GM12878 (cell line): Measurements from ENCODE around the gene LEP. TPM values are rescaled to one million over a fixed set of nuclear protein-coding genes. Genes with fewer than 3 reads are reported as not detected.

Source experiments
- ATAC-seq: fragments of 200-7000 bp; cut with Tn5 transposase; 3 replicates; pipeline ENCODE4 v1.9.1; 2020; ENCODE audit warnings: mild to moderate bottlenecking, moderate library complexity
- BruUV-seq: library from RNA; stranded (reverse); fragments of 400-500 nt; replicated peaks from 2 replicates; lab custom pipeline; 2021; lab: Mats Ljungman, UMichigan
- CTCF ChIA-PET: fragments of 300-600 bp; sonication (Branson Sonifier 250); formaldehyde crosslinking; extraction: SDS; loops from one replicate; lab custom pipeline; 2021; ENCODE audit warnings: inconsistent platforms; lab: Yijun Ruan, JAX
- POLR2A ChIA-PET: fragments of 350-600 bp; formaldehyde crosslinking; extraction: SDS; loops from one replicate; lab custom pipeline; 2021; ENCODE audit warnings: inconsistent platforms; lab: Charles Lee
- RAD21 ChIA-PET: fragments of 300-600 bp; sonication (Branson Sonifier 250); formaldehyde crosslinking; loops from one replicate; lab custom pipeline; 2023; ENCODE audit warnings: antibody characterized with exemption; ENCODE audit not compliant: unreplicated experiment; lab: Charles Lee
- SMC1A ChIA-PET: fragments of 300-600 bp; sonication (Branson Sonifier 250); formaldehyde crosslinking; loops from one replicate; lab custom pipeline; 2023; ENCODE audit not compliant: unreplicated experiment, uncharacterized antibody; lab: Charles Lee
- DNase-seq: peaks from one replicate; pipeline ENCODE4 v3.0.0-alpha.2; 2011; ENCODE audit warnings: low read depth, low spot score
- FAIRE-seq: peaks from 3 replicates; lab custom pipeline; 2011; peaks lifted over from hg19 to GRCh38; lab: Jason Lieb, UNC
- H2AFZ ChIP-seq: 2 replicates; pipeline ENCODE4 v1.6.0; 2011; ENCODE audit warnings: low read depth, low read length, control low read depth; ENCODE audit not compliant: control insufficient read depth
- H3K27ac ChIP-seq: 2 replicates; pipeline ENCODE4 v1.5.1; 2011; ENCODE audit warnings: control low read depth; ENCODE audit not compliant: control insufficient read depth, insufficient read depth
- H3K27me3 ChIP-seq, 2 experiments: replicated peaks in 1 of 2; 2 replicates each; pipeline versions ENCODE4 v1.6.0 to v1.6.1; 2011; ENCODE audit warnings: low read length in 1 of 2; ENCODE audit not compliant: control insufficient read depth in 2 of 2, insufficient read depth in 2 of 2
- H3K36me3 ChIP-seq, 2 experiments: 2 replicates each; pipeline ENCODE4 v1.5.1; 2011; ENCODE audit warnings: low read length in 1 of 2; ENCODE audit not compliant: control insufficient read depth in 2 of 2, insufficient read depth in 2 of 2
- H3K4me1 ChIP-seq: 2 replicates; pipeline ENCODE4 v1.6.1; 2011; ENCODE audit warnings: mild to moderate bottlenecking, low read length, moderate library complexity, mixed read lengths; ENCODE audit not compliant: control insufficient read depth, insufficient read depth
- H3K4me2 ChIP-seq: 2 replicates; pipeline ENCODE4 v1.6.0; 2011; ENCODE audit warnings: control low read depth; ENCODE audit not compliant: control insufficient read depth, insufficient read depth
- H3K4me3 ChIP-seq: fragments of 200-600 bp; sonication (generic); 2 replicates; pipeline ENCODE4 v1.5.1; 2016
- H3K79me2 ChIP-seq: 2 replicates; pipeline ENCODE4 v1.6.0; 2011; ENCODE audit warnings: low read length; ENCODE audit not compliant: control insufficient read depth, insufficient read depth
- H3K9ac ChIP-seq: 2 replicates; pipeline ENCODE4 v1.8.0; 2011; ENCODE audit warnings: low read length, control low read depth, mixed read lengths; ENCODE audit not compliant: control insufficient read depth, insufficient read depth
- H3K9me3 ChIP-seq: replicated peaks from 3 replicates; pipeline ENCODE4 v1.5.1; 2011; ENCODE audit warnings: mild to moderate bottlenecking, low read length; ENCODE audit not compliant: control insufficient read depth, insufficient read depth
- H4K20me1 ChIP-seq: 2 replicates; pipeline ENCODE4 v1.6.0; 2011; ENCODE audit not compliant: control insufficient read depth, insufficient read depth
- ATF7 ChIP-seq: fragments of 450-650 bp; IDR thresholded peaks from 2 replicates; pipeline ENCODE4 v1.6.1; 2016; ENCODE audit warnings: low read depth, mild to moderate bottlenecking
- CEBPB ChIP-seq, 2 experiments: fragments of 150-350 bp in 1 of 2; IDR thresholded peaks; 2 replicates each; pipeline ENCODE4 v1.6.1; 2012 to 2014; ENCODE audit warnings: low read depth in 2 of 2, low read length in 2 of 2, borderline replicate concordance in 1 of 2, inconsistent platforms in 1 of 2
- FOS ChIP-seq: IDR thresholded peaks from 3 replicates; pipeline ENCODE4 v1.6.1; 2011; ENCODE audit warnings: borderline replicate concordance; ENCODE audit not compliant: insufficient read length; ENCODE audit errors: extremely low read depth
- IRF3 ChIP-seq: fragments of 450-650 bp; IDR thresholded peaks from 2 replicates; pipeline ENCODE4 v1.6.1; 2014; ENCODE audit warnings: mild to moderate bottlenecking
- KAT2A ChIP-seq: conservative IDR thresholded peaks from 2 replicates; pipeline ENCODE4 v1.6.1; 2011; ENCODE audit warnings: low read depth, low read length; ENCODE audit not compliant: control insufficient read depth
- LARP7 ChIP-seq: fragments of 450-650 bp; IDR thresholded peaks from 2 replicates; pipeline ENCODE4 v1.6.1; 2017; ENCODE audit warnings: mild to moderate bottlenecking
- MAX ChIP-seq: IDR thresholded peaks from 2 replicates; pipeline ENCODE4 v1.6.1; 2012; ENCODE audit warnings: low read depth, low read length, improper control_type of control experiment
- NBN ChIP-seq: fragments of 450-650 bp; IDR thresholded peaks from 2 replicates; pipeline ENCODE4 v1.6.1; 2016
- NFIC ChIP-seq: IDR thresholded peaks from 2 replicates; pipeline ENCODE4 v1.6.1; 2012; ENCODE audit warnings: low read depth, mild to moderate bottlenecking, inconsistent platforms, low read length, moderate library complexity
- NR2F1 ChIP-seq: fragments of 450-650 bp; conservative IDR thresholded peaks from 2 replicates; pipeline ENCODE4 v1.6.1; 2017; ENCODE audit warnings: mild to moderate bottlenecking
- NRF1 ChIP-seq: conservative IDR thresholded peaks from 2 replicates; pipeline ENCODE4 v1.6.1; 2011; ENCODE audit warnings: mild to moderate bottlenecking, low read depth, low read length, improper control_type of control experiment
- POLR2AphosphoS5 ChIP-seq: IDR thresholded peaks from 2 replicates; pipeline ENCODE4 v1.6.1; 2011; ENCODE audit warnings: mild to moderate bottlenecking, low read length, inconsistent platforms
- SRF ChIP-seq, 2 experiments: IDR thresholded peaks; 2 replicates each; pipeline ENCODE4 v1.6.1; 2011; ENCODE audit warnings: low read depth in 2 of 2, low read length in 2 of 2, mild to moderate bottlenecking in 1 of 2, moderate library complexity in 1 of 2
- TAF1 ChIP-seq: IDR thresholded peaks from 2 replicates; pipeline ENCODE4 v1.6.1; 2011; ENCODE audit warnings: mild to moderate bottlenecking, low read depth, low read length, borderline replicate concordance
- ZBED1 ChIP-seq: IDR thresholded peaks from 2 replicates; pipeline ENCODE4 v1.6.1; 2016; ENCODE audit warnings: borderline replicate concordance
- ZBTB33 ChIP-seq: fragments of 450-650 bp; IDR thresholded peaks from 2 replicates; pipeline ENCODE4 v1.6.1; 2017; ENCODE audit warnings: mild to moderate bottlenecking
- ZNF207 ChIP-seq: fragments of 450-650 bp; IDR thresholded peaks from 2 replicates; pipeline ENCODE4 v1.6.1; 2014; ENCODE audit warnings: antibody characterized with exemption, mild to moderate bottlenecking, borderline replicate concordance
- ZNF622 ChIP-seq: fragments of 450-650 bp; IDR thresholded peaks from 2 replicates; pipeline ENCODE4 v1.6.1; 2017; ENCODE audit warnings: mild to moderate bottlenecking, inconsistent platforms
- WGBS: methylation state at CpG from one replicate; pipeline ENCODE4 v1.1.6; 2016; ENCODE audit warnings: low lambda C conversion rate; ENCODE audit not compliant: insufficient replicate concordance, insufficient coverage; ENCODE audit errors: missing lambda C conversion rate; 5-methylcytosine and 5-hydroxymethylcytosine counted together
- in situ Hi-C: fragments of 300-500 bp; cut with MboI; formaldehyde crosslinking; loops from 9 replicates; pipeline ENCODE4 v1.14.3; 2018; ENCODE audit warnings: mixed read lengths
- intact Hi-C: fragments of 100-400 bp; cut with micrococcal nuclease; formaldehyde crosslinking; loops from one replicate; pipeline ENCODE4 v1.14.2; 2022; ENCODE audit not compliant: unreplicated experiment
- polyA plus RNA-seq, 11 experiments: library from polyadenylated mRNA; depleted of rRNA in 4 of 11; unstranded in 6 of 11; stranded (reverse) in 5 of 11; fragments of >200 nt; fragmentation: Nextera tagmentation in 4 of 11; fragmentation: Illumina TruSeq in 1 of 11; extraction: Ambion mirVana in 4 of 11; extraction: Trizol in 1 of 11; gene quantifications; 1 replicate in 1 of 11; 2 replicates in 10 of 11; pipeline versions ENCODE4 v1.2.1 to v1.2.3, GENCODE V29; 2011 to 2016; ENCODE audit warnings: inconsistent platforms in 2 of 11, missing spikeins in 2 of 11, low read depth in 1 of 11
- total RNA-seq, 4 experiments: library from RNA; depleted of rRNA in 3 of 4; stranded (reverse); fragments of >200 nt in 3 of 4; fragmentation: Illumina TruSeq in 1 of 4; extraction: Trizol in 1 of 4; gene quantifications; 2 replicates each; pipeline versions ENCODE4 v1.2.1 to v1.2.3, GENCODE V29; 2013 to 2021
- TF ChIP-seq, protein P1 (sequence below): fragments of 450-650 bp; IDR thresholded peaks from 2 replicates; pipeline ENCODE4 v1.6.1; 2017; ENCODE audit warnings: low read depth, mild to moderate bottlenecking, moderate library complexity

The LEP gene
- total and polyA plus RNA-seq, 10 of the 15 experiments (the other 5 are each of a cell fraction or from before 2014, with no cell fraction given), result not detected

- TF ChIP-seq ZBTB33, result no peak
- TF ChIP-seq, all 136 proteins: peak for 0
Measured at GRCh38 chr7:128254470-128254869, 13.4 kb downstream of the LEP start (continued).

DNA sequence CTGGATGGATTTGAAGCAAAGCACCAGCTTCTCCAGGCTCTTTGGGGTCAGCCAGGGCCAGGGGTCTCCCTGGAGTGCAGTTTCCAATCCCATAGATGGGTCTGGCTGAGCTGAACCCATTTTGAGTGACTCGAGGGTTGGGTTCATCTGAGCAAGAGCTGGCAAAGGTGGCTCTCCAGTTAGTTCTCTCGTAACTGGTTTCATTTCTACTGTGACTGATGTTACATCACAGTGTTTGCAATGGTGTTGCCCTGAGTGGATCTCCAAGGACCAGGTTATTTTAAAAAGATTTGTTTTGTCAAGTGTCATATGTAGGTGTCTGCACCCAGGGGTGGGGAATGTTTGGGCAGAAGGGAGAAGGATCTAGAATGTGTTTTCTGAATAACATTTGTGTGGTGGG is 14.2 kb downstream of the LEP start:
- Histone ChIP-seq H3K4me3 (no peak overlapping the region), H4K20me1 (no peaks in the 10 kb centered on the region), H3K79me2 (no peaks in the 10 kb centered on the region), H3K4me2 (no peak overlapping the region), H2AFZ (no peak overlapping the region), H3K9me3 (no peaks in the 10 kb centered on the region), H3K4me1 (no peaks in the 10 kb centered on the region), H3K9ac (no peak overlapping the region), H3K27ac (no peak overlapping the region), H3K27me3 (no peaks in the 10 kb centered on the region; a peak in 1 of 4 replicates), H3K36me3 (no peaks in the 10 kb centered on the region)
- ATAC-seq, result no peak
- intact Hi-C loops, result no loop called here
- ChIA-PET POLR2A (no interaction called here), RAD21 (no interaction called here), SMC1A (no interaction called here), CTCF (no interaction called here)
- TF ChIP-seq NRF1 (no peak), ZNF207 (no peak), NR2F1 (no peak), CEBPB (IDR thresholded peaks at IDR 0.05; ENCODE audit: borderline replicate concordance in 1 of 2, low read depth in 2 of 2, low read length in 2 of 2) (no peak), FOS (no peak), IRF3 (no peak), ZNF622 (no peak), TAF1 (no peak), SRF (IDR thresholded peaks at IDR 0.05; ENCODE audit: low read depth in 2 of 2, low read length in 2 of 2) (no peak), ZBED1 (no peak), ATF7 (no peak), KAT2A (no peak), LARP7 (no peak), NBN (no peak), NFIC (no peak), MAX (no peak), POLR2AphosphoS5 (no peak)
- TF ChIP-seq, protein P1, sequence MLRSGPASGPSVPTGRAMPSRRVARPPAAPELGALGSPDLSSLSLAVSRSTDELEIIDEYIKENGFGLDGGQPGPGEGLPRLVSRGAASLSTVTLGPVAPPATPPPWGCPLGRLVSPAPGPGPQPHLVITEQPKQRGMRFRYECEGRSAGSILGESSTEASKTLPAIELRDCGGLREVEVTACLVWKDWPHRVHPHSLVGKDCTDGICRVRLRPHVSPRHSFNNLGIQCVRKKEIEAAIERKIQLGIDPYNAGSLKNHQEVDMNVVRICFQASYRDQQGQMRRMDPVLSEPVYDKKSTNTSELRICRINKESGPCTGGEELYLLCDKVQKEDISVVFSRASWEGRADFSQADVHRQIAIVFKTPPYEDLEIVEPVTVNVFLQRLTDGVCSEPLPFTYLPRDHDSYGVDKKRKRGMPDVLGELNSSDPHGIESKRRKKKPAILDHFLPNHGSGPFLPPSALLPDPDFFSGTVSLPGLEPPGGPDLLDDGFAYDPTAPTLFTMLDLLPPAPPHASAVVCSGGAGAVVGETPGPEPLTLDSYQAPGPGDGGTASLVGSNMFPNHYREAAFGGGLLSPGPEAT, result no peak
- no peak for FAIRE-seq
- in situ Hi-C loops, result no loop called here
- 0% methylated on average over 2 of the region's 2 CpGs for WGBS
- no peak for DNase-seq
- no TSS peak for BruUV-seq
